ENCODE measurements around the gene POLN.

POLN gene

GRCh38 chr4:2062168-2062807 is 179.6 kb downstream of the POLN start:
- no peaks in the 10 kb centered on the region for H3K4me1 Mint-ChIP-seq (ENCODE audit: low read depth)
- no peak overlapping the region for H3K27ac Mint-ChIP-seq
- intact Hi-C loops (cut with micrococcal nuclease) = no loop called here
- H3K9me3 Mint-ChIP-seq = no peaks in the 10 kb centered on the region
- no peak overlapping the region for H3K4me3 Mint-ChIP-seq
- H3K27me3 Mint-ChIP-seq = peaks cover 34% of the 10 kb centered on the region
- peaks cover 5% of the 10 kb centered on the region for H3K36me3 Mint-ChIP-seq (ENCODE audit: low read depth)

- no peak overlapping the region for H3K27ac Mint-ChIP-seq
- no peak overlapping the region for H3K4me3 Mint-ChIP-seq
- peaks cover 43% of the 10 kb centered on the region for H3K27me3 Mint-ChIP-seq
- intact Hi-C loops (cut with micrococcal nuclease) = no loop called here
- H3K4me1 Mint-ChIP-seq (ENCODE audit: low read depth) = no peaks in the 10 kb centered on the region
- peaks cover 5% of the 10 kb centered on the region for H3K36me3 Mint-ChIP-seq (ENCODE audit: low read depth)
- H3K9me3 Mint-ChIP-seq = no peaks in the 10 kb centered on the region
These were observed 180.5 kb downstream of the POLN start for GRCh38 chr4:2061186-2062131.

- Mint-ChIP-seq H3K4me1 (ENCODE audit: low read depth) (no peaks in the 10 kb centered on the region), H3K9me3 (no peaks in the 10 kb centered on the region), H3K36me3 (ENCODE audit: low read depth) (peaks cover 5% of the 10 kb centered on the region), H3K27ac (no peak overlapping the region), H3K27me3 (peaks cover 49% of the 10 kb centered on the region), H3K4me3 (no peak overlapping the region)
- intact Hi-C loops (cut with micrococcal nuclease) = no loop called here
These were observed 181.2 kb downstream of the POLN start for GRCh38 chr4:2060611-2061185.

- peaks cover 5% of the 10 kb centered on the region for H3K36me3 Mint-ChIP-seq (ENCODE audit: low read depth)
- H3K27me3 Mint-ChIP-seq = peaks cover 56% of the 10 kb centered on the region
- H3K9me3 Mint-ChIP-seq = no peaks in the 10 kb centered on the region
- no peaks in the 10 kb centered on the region for H3K4me1 Mint-ChIP-seq (ENCODE audit: low read depth)
- intact Hi-C loops (cut with micrococcal nuclease) = no loop called here
- no peak overlapping the region for H3K27ac Mint-ChIP-seq
- H3K4me3 Mint-ChIP-seq = peak overlapping the region; percentile 42
These were observed 182.0 kb downstream of the POLN start for GRCh38 chr4:2059726-2060602.

- no peaks in the 10 kb centered on the region for H3K9me3 Mint-ChIP-seq
- H3K27ac Mint-ChIP-seq = no peak within 1 kb of the TSS
- H3K4me3 Mint-ChIP-seq = peak within 1 kb of the TSS; percentile 42
- no peaks in the 10 kb centered on the region for H3K36me3 Mint-ChIP-seq (ENCODE audit: low read depth)
- H3K27me3 Mint-ChIP-seq = peaks cover 59% of the 10 kb centered on the region
- no peaks in the 10 kb centered on the region for H3K4me1 Mint-ChIP-seq (ENCODE audit: low read depth)
- intact Hi-C loops (cut with micrococcal nuclease) = no loop called here
These were observed 182.7 kb downstream of the POLN start, which contains the start of gene NAT8L for GRCh38 chr4:2059046-2059725. NAT8L (plus strand) TSS chr4:2059327; CDS start chr4:2059512, 185 bp downstream.

- Mint-ChIP-seq H3K27ac (no peak overlapping the region), H3K9me3 (no peaks in the 10 kb centered on the region), H3K4me1 (ENCODE audit: low read depth) (no peaks in the 10 kb centered on the region), H3K27me3 (peaks cover 65% of the 10 kb centered on the region), H3K36me3 (ENCODE audit: low read depth) (no peaks in the 10 kb centered on the region), H3K4me3 (peak overlapping the region; percentile 42)
- intact Hi-C loops (cut with micrococcal nuclease) = no loop called here
These were observed 183.5 kb downstream of the POLN start for GRCh38 chr4:2058264-2059045.

- H3K27ac Mint-ChIP-seq = no peak overlapping the region
- no peak overlapping the region for H3K4me3 Mint-ChIP-seq
- no peaks in the 10 kb centered on the region for H3K36me3 Mint-ChIP-seq (ENCODE audit: low read depth)
- H3K27me3 Mint-ChIP-seq = peaks cover 71% of the 10 kb centered on the region
- H3K4me1 Mint-ChIP-seq (ENCODE audit: low read depth) = no peaks in the 10 kb centered on the region
- intact Hi-C loops (cut with micrococcal nuclease) = no loop called here
- H3K9me3 Mint-ChIP-seq = no peaks in the 10 kb centered on the region
These were observed 184.4 kb downstream of the POLN start for GRCh38 chr4:2057382-2058065.

GRCh38 chr4:2054217-2054616 is 187.7 kb downstream of the POLN start:
- Mint-ChIP-seq H3K4me3 (no peak overlapping the region), H3K27ac (no peak overlapping the region), H3K27me3 (peaks cover 79% of the 10 kb centered on the region), H3K4me1 (ENCODE audit: low read depth) (no peaks in the 10 kb centered on the region), H3K9me3 (no peaks in the 10 kb centered on the region), H3K36me3 (ENCODE audit: low read depth) (no peaks in the 10 kb centered on the region)
- intact Hi-C loops (cut with micrococcal nuclease) = no loop called here

GRCh38 chr4:2051086-2051485 is 190.8 kb downstream of the POLN start:
- H3K27ac Mint-ChIP-seq = no peak overlapping the region
- intact Hi-C loops (cut with micrococcal nuclease) = no loop called here
- no peaks in the 10 kb centered on the region for H3K36me3 Mint-ChIP-seq (ENCODE audit: low read depth)
- H3K4me3 Mint-ChIP-seq = no peak overlapping the region
- no peaks in the 10 kb centered on the region for H3K9me3 Mint-ChIP-seq
- no peaks in the 10 kb centered on the region for H3K4me1 Mint-ChIP-seq (ENCODE audit: low read depth)
- peaks cover 86% of the 10 kb centered on the region for H3K27me3 Mint-ChIP-seq

- H3K27ac Mint-ChIP-seq = no peak overlapping the region
- H3K9me3 Mint-ChIP-seq = no peaks in the 10 kb centered on the region
- no peaks in the 10 kb centered on the region for H3K36me3 Mint-ChIP-seq (ENCODE audit: low read depth)
- peaks cover 85% of the 10 kb centered on the region for H3K27me3 Mint-ChIP-seq
- intact Hi-C loops (cut with micrococcal nuclease) = no loop called here
- H3K4me3 Mint-ChIP-seq = no peak overlapping the region
- H3K4me1 Mint-ChIP-seq (ENCODE audit: low read depth) = no peaks in the 10 kb centered on the region
These were observed 192.1 kb downstream of the POLN start for GRCh38 chr4:2049811-2050210.

- Mint-ChIP-seq H3K27me3 (peaks cover 85% of the 10 kb centered on the region), H3K4me3 (no peak overlapping the region)
- intact Hi-C loops (cut with micrococcal nuclease) = no loop called here
These were observed 192.5 kb downstream of the POLN start for GRCh38 chr4:2049381-2049780.

GRCh38 chr4:2048831-2049230 is 193.1 kb downstream of the POLN start:
- Mint-ChIP-seq H3K36me3 (ENCODE audit: low read depth) (peaks cover 9% of the 10 kb centered on the region), H3K4me3 (no peak overlapping the region), H3K27me3 (peaks cover 85% of the 10 kb centered on the region), H3K9me3 (no peaks in the 10 kb centered on the region), H3K4me1 (ENCODE audit: low read depth) (no peaks in the 10 kb centered on the region), H3K27ac (no peak overlapping the region)
- intact Hi-C loops (cut with micrococcal nuclease) = no loop called here

More at GRCh38 chr4:2049381-2049780, 192.5 kb downstream of the POLN start:
- Mint-ChIP-seq H3K36me3 (ENCODE audit: low read depth) (peaks cover 3% of the 10 kb centered on the region), H3K27ac (no peak overlapping the region), H3K9me3 (no peaks in the 10 kb centered on the region), H3K4me1 (ENCODE audit: low read depth) (no peaks in the 10 kb centered on the region)
